Stimulated activated CD8-positive, alpha-beta memory T cell treated with anti-CD3 and anti-CD28 coated beads, Interleukin-7, amount 100 ng/mL, for 24 hours (primary cell): ENCODE measurements around the gene MVB12A.

Experiments used
- DNase-seq: peaks from one replicate; pipeline ENCODE4 v3.0.0-alpha.2; 2020; ENCODE audit warnings: low read depth

Gene MVB12A

GRCh38 chr19:17473041-17473440 lies 53.2 kb downstream of the MVB12A start:
- DNase-seq: no peak
